NCI-H2171 (cell line): ENCODE measurements around the gene POT1.
A peak's percentile ranks its signal among the peaks of the same experiment; 100 is the strongest.

ENCODE experiments used
- DNase-seq: peaks from one replicate; lab custom pipeline; 2025; lab: John Stamatoyannopoulos, UW

POT1 gene

DNA sequence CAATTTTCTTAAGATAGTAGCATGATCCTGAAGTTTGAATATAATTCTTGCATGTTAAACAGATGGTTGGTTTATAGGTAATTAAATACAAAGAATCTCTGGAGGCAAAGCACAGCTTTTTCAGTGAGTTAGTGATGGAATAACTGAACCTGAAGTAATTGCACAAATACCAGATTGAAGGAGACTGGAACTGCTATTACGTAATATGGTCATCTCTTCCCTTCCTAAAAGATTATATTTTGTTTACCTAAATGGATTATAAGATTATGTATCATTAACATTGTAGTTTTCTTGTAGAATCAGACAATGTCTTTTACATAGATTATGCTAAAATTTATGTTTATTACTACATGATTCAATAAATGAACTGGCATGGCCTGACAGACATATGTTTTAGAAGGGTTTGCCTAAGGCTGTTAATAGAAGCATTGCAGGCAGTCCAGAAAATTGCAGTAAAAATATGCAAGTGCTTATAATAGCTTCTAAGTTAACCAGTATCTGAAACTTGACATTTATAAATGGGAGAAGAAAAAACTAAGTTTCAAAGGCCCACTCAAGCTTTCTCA, 128.2 kb downstream of the POT1 start:
- DNase-seq: peak; percentile 26

GRCh38 chr7:124800386-124800785, 129.2 kb downstream of the POT1 start:
- DNase-seq: no peak

DNA sequence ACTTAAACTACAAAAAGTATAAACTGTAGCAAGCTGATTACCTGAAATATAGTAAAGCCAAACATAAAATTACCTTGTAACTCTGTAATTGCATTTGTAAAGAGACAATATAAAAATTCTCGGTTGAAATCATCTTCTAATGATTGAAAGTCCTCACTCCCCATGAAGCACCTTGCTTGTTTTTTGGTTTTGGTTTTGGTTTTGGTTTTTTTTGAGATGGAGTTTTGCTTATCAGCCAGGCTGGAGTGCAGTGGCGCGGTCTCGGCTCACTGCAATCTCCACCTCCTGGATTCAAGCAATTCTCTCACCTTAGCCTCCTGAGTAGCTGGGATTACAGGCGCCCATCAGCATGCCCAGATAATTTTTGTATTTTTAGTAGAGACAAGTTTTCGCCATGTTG, 130.2 kb downstream of the POT1 start:
- DNase-seq: no peak

DNA sequence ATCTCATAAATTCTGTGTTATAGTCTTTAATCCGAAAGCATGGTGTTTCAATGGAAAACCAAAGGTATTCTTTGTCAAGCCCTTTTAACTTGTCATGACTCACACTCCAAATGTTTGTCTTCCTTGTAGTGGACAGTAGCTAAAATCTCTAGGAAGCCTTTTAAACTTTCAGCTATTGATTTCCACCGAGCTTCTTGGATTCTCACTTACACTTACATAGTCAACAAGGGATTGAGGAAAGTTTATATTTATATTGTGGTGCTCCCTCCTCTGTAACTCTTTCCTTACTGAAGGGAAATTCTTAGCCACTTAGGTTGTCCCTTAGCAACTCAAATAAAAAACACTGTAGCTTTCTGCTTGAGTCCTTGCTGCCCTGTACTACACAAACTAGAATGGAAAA, 132.9 kb downstream of the POT1 start:
- DNase-seq: no peak

- no peak for DNase-seq
These were observed 136.9 kb downstream of the POT1 start for GRCh38 chr7:124792696-124793095.

DNA sequence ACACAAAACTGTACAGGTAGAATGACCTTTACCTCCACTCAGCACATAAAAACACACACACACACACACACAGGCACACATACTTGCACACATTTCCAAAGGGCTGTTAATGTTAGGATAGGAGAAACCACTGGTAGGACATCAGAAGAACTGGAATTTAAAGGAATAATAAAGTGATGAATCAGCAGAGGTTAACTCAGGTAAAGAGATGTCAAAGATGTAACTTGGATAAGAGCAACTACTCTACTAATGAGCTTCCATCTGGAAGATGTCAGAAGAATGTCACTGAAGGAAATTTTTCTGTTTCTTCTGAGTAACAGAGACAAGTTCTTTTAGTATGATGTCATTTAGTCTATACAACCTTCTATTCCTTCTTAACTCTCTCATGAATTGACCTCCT, 137.6 kb downstream of the POT1 start:
- no peak for DNase-seq

GRCh38 chr7:124791426-124791825, 138.2 kb downstream of the POT1 start:
- DNase-seq: no peak

DNA sequence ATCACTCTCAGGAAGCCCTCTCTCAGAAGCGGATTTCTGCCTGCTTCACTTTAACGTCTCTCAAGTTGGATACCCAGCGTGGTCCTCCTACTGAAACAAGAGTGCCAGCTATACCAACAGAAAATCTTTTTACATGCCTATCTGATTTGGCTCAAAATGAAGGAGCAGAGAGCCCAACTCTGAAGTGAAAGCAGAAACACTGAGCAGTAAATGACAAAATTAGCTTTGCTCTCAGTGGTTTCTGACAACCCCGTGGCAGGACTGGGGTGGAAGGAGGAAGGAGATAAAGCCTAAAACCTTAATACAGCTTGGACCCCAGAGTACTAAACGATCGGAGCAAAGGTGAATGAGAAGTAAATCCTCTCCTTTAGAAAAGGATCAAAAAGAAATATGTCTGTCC, 139.0 kb downstream of the POT1 start:
- no peak for DNase-seq

DNA sequence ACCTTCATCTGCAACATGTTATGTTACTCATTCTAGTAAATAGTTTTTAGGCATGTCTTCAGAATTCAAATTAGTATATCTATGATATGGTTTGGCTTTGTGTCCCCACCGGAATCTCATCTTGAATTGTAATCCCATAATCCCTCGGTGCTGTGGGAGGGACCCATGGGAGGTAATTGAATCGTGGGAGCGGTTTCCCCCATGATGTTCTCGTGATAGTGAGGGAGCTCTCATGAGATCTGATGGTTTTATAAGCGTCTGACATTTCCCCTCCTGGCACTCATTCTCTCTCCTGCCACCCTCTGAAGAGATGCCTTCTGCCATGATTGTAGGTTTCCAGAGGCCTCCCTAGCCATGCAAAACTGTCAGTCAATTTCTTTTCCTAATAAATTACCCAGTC, 143.6 kb downstream of the POT1 start:
- DNase-seq: no peak

DNA sequence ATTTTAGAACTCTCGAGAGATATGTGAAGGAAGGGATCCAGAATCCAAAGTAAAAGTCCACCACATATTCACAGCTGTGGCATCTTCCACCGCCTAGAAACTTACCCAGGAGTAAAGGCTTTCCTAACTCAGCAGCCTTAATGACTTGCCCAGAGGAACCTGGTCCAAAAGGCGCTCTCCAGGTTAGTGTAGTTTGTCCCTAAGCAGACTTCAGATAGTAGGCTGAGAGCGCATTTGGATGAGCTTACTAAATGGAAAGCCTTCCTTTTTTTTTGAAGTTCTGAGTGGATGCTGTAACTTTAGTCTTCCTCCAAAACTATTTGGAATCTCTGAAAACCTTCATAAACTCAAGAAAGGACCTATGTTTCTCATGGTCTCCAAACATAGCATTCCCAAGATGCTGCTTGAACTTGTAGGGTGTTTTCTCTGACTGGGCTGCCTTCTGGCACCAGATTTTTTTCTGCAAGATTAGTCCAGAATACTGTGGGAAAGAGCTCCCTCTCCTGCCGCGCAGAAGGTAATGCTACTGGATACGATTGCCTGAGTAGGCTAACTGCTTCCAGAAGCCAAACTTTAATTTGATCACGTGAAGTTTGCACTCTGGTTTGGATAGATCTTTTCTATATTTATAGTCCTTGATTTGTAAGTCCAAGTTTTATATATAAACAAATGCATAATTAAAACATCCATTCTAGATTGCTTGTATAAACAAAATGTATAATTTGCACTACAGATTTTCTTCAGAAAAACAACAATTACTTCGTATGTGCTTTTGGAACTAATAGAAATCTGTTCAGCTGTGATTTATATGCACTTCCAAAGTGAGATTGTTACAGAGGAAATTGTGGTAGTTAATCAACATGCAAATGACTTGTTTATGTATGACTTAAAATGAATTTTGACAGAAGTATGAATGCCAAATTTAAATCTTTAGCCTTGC, 144.5 kb downstream of the POT1 start:
- DNase-seq: peak; percentile 82

GRCh38 chr7:124783271-124783670, 146.4 kb downstream of the POT1 start:
- no peak for DNase-seq

DNA sequence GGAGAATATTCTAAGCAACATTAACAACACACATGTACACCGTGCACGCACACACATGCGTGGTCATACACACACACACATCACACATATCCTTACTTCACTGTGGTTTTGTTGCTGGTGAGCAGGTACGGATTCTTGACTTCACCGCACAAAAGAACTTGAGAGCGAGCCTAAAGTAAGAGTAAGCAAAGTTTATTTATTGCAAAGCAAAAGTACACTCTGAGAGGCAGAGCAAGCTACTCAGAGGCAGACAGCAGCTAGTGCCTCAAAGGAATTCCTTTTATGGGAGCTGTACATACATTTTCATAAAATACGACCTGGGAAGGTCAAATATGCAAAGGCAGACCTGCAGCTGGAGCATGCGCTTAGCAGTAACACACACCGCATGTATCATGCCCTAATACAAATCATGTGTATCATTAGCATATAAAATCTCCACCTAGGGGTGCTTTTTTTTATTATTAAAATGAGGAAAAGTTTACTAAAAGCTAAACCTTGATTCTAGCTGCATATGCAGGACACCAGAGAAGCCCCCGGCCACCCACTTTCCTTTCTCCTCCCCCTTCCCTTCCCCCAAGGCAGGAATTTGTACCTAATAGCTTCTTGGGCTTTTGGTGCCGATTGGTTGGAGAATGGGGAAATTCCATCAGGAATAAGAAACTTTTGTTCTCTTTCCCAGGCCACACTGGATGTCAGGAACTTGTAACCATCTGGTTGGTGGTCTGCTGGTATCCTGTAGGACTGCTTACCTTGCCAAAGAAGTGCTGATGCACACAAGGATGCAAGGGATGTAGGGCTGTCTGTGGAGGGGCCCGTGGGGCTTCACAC, 147.5 kb downstream of the POT1 start:
- no peak for DNase-seq

GRCh38 chr7:124781418-124781817, 148.2 kb downstream of the POT1 start:
- DNase-seq: no peak

DNA sequence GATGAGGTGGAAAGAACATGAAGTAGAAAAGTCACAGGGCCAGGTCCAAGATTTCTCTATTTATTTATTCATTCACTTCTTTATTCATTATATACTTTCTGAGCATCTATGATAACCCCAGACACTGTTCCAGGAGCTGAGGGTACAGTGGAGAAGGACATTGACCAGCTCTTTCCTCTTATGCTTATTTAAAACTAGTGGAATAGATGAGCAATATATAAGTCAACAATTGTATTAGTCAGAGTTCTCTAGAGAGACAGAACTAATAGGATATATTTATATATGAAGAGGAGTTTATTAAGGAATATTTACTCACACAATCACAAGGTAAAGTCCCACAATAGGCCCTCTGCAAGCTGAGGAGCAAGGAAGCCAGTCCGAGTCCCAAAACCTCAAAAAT, 149.0 kb downstream of the POT1 start:
- no peak for DNase-seq

DNA sequence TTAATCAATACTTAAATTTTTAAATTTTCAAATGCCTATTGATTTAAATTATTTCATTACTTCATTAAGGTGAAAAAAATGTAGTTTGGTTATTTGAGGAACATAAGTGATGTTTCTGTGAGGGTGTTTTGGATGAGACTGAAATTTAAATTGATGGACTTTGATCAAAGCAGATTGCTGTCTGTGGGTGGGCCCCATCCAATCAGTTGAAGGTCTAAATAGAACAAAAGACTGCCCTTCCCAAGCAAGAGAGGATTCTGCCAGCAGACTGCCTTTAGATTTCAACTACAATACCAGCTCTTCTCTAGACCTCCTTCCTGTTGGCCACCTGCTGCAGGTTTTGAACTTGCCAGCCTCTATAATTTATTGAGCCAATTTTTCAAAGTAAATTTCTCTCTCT, 149.6 kb downstream of the POT1 start:
- DNase-seq: no peak

- no peak for DNase-seq
These were observed 150.0 kb downstream of the POT1 start for GRCh38 chr7:124779620-124780019.

DNA sequence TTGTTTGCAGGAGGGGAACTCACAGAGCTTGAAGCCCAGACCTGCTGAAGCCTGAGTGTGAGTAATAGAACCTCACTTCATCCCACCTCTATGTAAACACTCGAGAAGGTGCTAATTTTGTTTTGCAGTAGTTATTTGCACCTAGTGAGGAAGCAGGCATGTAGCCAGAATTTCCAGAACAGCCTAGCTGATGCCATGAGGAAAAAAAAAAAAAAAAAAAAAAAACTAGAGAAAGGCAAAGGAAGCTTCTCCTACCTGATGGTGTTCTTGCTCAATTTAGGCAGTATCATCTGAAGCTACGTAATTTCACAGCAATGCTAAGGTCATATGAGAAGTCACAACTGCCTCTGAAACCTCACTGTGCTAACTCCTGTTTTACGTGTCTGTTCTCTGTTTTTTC, 150.4 kb downstream of the POT1 start:
- peak; percentile 70 for DNase-seq

DNA sequence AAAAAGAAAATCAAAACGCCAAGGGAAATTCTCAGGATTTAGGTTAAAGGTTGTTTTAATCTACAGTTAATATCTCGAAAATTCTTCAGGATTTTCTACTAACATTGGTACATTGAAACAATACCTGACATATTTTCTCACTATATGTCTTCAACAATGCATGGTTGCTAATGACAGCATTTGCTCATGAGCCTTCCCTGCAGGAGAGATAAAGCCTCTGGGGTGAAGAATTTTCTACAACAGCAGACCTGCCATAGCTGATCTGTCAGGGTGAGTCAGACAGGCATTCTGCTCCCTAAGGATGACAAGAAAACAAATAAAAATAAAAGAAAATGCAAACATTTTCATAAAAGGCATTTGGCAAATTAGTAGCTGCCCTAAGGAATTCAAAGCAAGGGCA, 152.4 kb downstream of the POT1 start:
- no peak for DNase-seq

DNA sequence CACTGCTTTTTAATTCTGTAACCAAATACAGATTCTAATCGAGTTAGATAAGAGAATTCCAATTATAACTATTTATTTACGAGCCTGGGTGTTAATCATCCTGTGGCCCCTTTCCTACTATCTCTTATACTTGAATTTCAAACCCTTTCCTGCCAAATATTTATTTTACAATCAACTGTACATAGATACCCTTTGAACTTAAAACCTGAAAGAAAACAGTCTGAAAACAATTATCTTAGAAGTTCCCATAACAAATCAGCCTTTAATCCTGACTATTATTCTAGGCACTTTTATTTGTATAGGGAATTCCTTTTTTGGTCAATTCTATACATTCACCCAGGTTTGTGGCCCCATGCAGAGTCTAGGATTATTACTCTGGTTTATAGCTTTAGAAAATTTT, 153.5 kb downstream of the POT1 start:
- no peak for DNase-seq

GRCh38 chr7:124775422-124775821, 154.2 kb downstream of the POT1 start:
- DNase-seq: no peak

DNA sequence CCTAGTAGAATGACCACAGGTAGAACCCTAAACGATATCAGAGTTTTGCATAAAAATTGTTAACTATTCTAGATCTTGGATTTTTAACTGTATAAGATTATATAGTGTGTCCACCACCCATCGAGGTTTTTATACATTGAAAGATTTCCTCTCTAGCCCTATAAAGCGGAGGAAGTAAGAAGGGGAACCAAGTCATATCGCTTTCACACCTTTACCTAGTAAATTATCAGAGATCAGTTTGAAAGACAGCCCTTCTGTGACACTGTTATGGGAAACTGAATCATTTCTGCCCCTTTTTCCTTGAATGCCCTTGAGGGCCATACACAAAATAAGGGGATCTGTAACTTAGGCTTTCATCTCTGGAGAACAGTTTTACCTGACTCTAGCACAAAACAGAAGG, 155.7 kb downstream of the POT1 start:
- no peak for DNase-seq

DNA sequence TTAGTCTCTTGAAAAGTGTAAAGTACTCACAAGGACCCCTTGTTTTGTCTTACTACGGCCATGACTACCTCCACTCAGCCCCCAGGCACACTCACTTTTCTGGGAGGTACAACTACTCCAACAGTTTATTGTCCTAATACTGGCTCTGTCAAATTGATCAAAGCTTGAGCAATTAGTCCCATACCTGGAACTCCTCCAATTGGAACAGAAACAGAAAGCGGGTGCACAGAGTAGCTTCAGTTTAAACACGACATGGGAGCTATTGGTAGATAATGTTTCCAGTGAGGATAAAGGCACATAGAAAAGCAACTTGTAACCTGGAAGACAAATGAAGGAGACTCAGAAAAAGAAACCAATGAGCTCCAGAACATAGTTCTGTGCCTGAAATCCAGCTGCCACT, 156.3 kb downstream of the POT1 start:
- DNase-seq: no peak
